ENCODE results near the gene SLC2A4RG.

SLC2A4RG gene

DNA sequence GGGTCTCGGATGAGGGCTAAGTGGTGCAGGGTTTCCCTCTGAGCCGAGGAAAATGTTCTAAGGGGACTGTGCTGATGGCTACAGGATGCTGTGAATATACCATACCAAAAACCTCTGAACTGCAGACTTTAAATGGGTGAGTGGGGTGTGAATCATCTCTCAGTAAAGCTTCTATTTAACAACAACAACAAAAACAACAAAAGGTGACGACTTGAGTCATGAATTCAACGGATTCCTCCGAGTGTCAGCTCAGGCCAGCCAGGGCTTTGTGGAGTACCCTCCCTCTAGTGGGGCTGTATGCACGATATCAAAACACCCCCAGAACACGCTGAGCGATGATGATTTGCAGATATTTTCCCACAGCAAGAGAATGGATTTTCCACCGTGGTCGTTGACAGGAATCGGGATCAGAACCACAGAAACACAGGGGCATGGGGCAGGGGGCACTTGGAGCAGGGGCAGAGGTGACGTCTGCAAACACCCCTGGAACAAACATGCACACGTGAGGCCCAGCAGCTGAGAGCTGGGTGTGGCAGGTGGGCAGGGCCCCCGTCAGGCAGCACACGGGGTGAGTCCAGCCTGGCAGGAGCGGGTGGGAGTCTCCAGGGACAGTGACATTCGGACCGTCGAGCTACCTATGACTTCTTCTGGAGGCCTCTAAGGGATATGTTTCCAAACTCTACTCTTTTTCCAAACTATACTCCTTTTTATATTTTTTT, 38.6 kb downstream of the SLC2A4RG start:
- DNase-seq (ENCODE audit: low read depth), result no peak

DNA sequence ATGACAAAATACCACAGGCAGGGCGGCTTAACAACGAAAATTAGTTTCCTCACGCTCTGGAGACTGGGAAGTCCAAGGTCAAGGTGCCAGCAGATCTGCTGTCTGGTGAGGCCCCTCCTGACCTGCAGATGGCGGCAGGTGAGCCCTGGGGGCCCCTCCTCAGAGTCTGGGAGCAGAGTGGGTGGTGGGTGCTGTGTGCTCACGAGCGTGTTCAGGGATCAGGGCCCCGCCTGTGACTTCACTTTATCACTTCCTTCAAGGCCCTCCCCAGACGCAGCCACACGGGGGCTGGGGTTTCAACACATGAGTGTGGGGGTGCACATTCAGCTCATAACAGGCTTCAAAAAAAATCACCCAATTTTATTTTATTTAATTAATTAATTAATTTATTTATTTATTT, 39.3 kb downstream of the SLC2A4RG start:
- DNase-seq (ENCODE audit: low read depth), result no peak

DNA sequence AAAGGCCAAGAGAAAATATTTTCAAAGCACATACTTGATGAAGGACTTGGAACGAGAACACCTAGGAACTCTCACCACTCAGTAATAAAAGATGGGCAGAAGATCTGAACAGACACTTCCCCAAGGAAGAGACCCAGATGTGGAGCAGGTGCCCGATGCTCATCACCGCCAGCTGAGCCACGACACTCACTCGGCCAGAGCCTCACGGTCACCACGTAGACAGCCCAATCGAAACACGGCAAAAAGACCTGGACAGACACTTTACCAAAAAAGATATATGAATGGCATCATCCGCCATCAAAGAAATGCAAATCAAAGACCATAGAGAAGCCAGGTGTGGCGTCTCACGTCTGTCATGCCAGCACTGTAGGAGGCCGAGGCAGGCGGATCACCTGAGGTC, 41.6 kb downstream of the SLC2A4RG start:
- no peak for DNase-seq (ENCODE audit: low read depth)

DNA sequence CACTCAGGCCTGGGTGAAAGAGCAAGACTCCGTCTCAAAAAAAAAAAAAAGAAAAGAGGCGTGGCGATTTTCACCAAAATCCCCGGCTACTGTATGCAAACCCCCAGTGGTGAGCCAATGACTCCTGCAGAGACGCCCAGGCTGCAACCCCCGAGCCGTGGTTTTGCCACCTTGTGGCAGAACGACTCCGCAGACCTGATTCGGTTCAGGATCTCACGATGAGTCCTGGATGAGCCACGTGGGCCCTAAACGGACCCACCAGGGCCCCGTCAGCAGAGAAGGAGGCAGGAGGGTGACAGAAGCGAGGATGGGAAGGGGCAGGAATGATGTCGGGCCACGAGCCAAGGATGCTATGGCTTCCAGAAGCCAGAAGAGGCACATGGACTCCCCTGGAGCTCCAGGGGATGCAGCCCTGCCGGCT, 42.5 kb downstream of the SLC2A4RG start:
- DNase-seq (ENCODE audit: low read depth), result no peak

DNA sequence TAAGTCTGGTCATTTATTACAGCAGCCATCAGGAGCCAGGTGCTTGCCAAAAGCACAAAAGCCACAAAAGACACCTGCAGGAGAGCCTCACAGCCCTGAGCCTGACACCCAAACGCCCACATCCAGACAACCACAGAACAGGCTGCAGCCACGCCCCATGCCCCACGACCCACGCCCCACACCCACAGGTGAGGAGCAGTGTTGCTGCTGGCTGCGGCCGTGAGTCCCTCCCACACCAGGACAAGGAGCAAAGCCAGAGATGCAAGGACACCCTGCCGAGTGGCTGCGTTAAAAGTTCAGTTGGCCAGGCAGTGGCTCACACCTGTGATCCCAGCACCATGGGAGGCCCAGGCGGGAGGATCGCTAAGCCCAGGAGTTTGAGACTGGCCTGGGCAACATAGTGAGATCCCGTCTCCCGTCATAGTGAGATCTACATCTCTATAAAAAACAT, 43.0 kb downstream of the SLC2A4RG start:
- no peak for DNase-seq (ENCODE audit: low read depth)

DNA sequence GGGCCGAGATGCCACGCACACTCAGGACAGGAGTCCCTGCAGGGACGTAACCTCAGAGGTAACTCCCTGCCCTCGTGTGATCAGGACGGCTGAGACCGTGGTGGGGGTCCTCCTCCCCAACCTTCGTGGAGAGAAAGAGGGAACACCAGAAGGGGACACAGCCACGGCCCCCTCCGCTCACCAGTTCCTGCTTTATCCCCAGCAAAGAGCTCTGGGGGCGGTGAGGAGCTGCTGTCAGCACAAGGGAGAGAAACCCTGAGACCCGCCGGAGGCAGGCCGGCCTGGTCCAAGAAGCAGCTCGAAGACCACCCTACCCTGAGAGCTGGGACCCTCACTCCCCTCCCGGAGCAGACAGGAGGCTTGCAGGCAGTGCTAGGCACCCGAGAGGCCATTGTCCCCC, 44.4 kb downstream of the SLC2A4RG start:
- no peak for DNase-seq (ENCODE audit: low read depth)

DNA sequence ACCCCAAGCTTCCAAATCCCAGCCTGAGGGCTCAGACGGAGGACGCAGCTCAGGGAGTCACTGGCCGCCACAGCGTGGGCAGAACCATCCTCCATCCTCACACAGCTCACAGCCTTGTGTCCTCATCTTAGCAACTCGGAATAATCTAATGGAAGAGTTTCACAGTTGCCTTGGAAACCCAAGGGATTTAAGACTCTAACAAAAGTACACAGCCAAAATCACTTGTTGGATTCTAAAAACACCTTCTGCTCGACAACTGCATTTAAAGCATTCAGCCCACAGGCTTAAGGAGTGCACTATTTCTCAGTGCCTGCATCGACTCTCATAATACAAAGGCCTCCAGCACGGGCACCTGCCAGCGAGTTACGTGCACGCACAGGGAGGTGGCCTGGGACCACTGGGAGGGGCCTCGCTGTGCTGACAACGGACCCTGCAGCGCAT, 46.1 kb downstream of the SLC2A4RG start:
- DNase-seq (ENCODE audit: low read depth), result no peak

DNA sequence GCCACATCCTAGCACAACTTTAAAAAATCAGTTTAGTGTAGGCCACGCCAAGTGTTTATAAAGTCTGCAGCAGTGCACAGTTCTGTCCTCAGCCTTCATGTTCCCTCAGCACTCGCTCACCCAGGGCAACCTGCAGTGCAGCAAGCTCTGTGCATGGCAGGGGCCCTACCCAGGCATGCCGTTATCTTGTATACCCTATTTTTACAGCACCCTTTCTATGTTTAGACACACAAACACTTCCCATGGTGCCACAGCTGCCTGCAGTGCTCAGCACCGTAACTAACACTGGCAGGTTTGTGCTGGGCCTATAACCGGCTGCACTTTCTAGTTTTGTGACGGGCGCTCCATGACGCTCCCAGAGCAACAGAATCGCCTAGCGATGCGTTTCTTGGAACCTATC, 47.7 kb downstream of the SLC2A4RG start:
- DNase-seq (ENCODE audit: low read depth), result no peak

DNA sequence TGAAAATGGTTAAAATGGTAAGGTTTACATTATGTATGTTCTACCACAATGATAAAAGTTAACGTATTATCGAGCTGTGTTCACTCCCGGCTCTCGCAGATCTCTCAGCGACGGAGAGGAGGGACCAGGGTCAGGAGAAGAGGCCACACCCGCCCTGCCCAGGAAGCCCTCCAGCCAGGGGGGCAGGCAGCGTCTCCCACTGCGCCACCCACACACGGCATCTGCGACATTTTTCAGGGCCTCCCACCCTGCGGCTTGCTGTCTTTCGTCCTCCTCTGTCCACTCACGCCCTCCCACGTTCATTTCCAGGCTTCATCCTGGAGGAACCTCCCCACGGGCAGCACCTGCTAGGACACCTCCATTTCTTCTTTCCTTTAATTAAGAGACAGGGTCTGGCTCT, 48.2 kb downstream of the SLC2A4RG start:
- no peak for DNase-seq (ENCODE audit: low read depth)

DNA sequence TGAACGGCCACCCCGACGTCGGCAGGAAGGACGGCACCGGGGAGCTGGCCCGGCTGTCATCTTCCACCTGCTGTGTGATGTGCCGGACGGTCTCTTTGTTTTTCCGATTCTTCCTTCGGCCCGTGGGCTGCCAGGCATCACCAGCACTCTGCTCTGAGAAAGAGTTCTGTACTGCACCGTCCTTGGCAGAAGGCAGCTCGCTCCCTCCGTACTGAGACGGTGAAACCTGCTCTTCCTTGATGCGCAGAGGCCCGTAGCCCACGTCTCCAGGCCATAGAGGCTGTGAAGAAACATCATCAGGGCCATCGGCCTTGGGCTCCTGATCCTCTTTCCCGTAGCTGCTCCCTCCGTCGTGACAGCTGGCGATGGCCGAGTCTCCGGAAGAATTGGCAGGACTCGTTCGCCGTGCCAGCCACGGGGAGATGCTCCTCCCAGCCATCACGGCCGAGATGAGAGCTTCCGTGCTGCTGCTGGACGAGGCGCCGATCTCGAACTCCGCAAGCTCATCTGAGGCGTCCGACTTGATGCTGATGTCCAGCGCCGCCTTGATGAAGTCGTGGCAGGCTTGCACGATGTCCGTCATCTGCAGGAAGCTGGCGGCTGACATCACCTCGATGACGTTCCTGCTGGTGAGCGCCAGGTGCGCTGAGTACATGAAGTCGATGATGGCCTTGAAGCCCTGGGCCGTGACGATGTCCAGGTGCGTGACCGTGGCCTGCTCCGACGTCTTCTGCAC, 50.4 kb downstream of the SLC2A4RG start:
- no peak for DNase-seq (ENCODE audit: low read depth)

DNA sequence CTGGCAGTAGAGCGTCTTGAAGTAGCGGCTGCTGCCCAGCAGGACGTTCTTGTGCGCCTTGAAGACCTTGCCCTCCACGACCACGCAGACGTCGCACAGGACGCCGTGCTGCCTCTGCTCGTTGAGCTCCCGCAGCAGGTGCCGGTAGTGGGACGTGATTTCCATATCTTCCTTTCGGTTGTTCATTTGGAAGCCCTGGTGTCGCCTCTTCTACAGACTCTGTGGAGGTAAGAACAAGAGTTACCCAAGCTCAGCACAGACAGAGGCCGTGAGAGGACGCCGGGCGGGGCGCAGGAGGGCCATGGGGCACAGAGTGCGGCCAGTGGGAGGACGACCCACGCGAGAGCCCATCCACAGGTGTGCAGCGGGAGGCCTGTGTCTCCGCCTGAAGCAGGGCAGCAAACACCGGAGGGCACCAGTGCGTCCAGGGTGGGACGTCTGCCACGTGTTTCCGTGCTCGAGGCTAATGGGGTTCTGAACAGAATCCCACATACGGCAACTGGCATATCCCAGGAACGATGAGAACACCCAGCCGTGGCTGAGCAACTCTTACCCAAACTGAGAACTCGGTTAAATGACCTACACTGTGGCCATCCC, 51.1 kb downstream of the SLC2A4RG start:
- DNase-seq (ENCODE audit: low read depth), result no peak

DNA sequence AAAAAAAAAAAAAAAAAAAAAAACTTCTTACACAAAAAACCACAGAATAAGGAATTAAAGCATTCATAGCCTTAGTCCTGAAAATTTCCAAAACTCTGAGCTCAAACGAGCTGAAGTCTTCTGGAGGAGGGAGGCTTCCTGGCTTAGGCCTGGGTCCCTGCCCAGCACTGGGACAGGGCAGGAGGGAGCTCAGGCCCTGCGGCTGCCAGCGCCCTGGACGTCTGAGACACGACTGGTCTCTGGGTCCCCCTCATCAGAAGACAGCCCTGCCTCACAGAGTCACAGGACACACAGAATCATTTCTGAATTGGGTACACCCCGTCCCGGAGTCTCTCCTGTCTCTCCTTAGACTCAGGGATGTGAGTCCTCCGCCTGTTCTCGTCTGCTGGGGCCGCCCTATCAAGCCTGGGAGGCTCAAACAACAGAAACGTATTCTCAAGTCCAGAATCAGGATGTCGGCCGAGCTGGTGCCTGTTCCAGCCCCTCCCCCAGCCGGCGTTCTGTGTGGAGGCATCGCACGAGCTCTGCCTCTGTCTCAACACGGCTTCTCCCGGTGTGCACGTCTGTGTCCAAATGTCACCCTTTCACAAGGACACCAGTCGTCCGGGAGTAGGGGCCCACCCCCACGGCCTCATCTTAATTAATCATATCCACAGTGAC, 52.1 kb downstream of the SLC2A4RG start:
- DNase-seq (ENCODE audit: low read depth), result no peak

DNA sequence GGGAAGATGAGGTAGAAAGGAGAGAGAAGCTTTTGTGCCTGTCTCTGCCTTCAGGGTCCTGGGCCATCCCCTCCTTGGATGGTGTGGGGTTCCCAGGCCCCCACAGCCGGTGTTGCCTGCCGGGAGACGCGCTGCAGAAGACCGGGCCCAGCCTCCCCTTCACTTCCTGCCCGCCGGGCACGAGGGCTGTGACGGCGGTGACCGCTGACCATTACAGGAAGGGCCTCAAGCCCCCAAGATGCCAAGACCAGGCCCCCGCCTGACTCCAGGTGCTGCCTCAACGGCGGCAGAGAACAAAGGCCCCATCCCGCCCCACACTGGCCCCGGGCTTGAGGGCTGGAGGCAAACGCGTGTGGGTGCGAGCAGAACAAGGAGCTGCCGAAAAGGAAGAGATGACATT, 53.3 kb downstream of the SLC2A4RG start:
- no peak for DNase-seq (ENCODE audit: low read depth)
